Body of pancreas (tissue), 4 donors: ENCODE measurements around the gene SPRR2F.

Experiments used
- POLR2A ChIP-seq, 3 donors: fragments of 450-650 bp; IDR thresholded peaks; one replicate each; pipeline ENCODE4 v1.6.1; 2016; ENCODE audit warnings: antibody characterized with exemption in 3 of 3, mild to moderate bottlenecking in 2 of 3
- TF ChIP-seq, protein P1 (sequence below), 7 experiments: fragments of 450-650 bp in 4 of 7; fragments of 200-600 bp in 3 of 7; sonication (generic) in 3 of 7; IDR thresholded peaks; one replicate each; pipeline ENCODE4 v1.5.1; 2016 to 2019; ENCODE audit warnings: antibody characterized with exemption in 7 of 7

DNA sequence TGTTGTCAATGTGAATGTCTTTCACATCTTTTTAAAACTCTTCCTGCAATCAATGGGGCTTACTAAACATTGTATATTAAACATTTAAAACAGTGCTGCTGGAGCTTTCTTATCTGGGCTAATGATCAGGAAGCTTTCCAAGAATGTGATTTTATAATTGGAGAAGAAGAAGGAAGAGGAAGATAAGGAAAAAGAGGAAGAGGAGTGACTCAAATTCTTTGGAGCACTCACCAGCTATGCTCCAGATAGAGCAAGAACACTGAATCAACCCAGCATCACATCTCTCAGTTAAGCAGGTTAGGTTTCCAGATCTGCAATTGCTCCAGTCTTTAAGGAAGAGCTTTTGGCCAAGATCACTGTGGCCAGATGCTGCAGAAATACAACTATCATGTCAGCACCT, 17.6 kb downstream of the SPRR2F start:
- no peak for TF ChIP-seq POLR2A (IDR thresholded peaks at IDR 0.05)
- TF ChIP-seq, protein P1, sequence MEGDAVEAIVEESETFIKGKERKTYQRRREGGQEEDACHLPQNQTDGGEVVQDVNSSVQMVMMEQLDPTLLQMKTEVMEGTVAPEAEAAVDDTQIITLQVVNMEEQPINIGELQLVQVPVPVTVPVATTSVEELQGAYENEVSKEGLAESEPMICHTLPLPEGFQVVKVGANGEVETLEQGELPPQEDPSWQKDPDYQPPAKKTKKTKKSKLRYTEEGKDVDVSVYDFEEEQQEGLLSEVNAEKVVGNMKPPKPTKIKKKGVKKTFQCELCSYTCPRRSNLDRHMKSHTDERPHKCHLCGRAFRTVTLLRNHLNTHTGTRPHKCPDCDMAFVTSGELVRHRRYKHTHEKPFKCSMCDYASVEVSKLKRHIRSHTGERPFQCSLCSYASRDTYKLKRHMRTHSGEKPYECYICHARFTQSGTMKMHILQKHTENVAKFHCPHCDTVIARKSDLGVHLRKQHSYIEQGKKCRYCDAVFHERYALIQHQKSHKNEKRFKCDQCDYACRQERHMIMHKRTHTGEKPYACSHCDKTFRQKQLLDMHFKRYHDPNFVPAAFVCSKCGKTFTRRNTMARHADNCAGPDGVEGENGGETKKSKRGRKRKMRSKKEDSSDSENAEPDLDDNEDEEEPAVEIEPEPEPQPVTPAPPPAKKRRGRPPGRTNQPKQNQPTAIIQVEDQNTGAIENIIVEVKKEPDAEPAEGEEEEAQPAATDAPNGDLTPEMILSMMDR (IDR thresholded peaks at IDR 0.05): no peak
